ENCODE data around the gene PSG11. TPM values are rescaled to one million over a fixed set of nuclear protein-coding genes. Genes with fewer than 3 reads are reported as not detected.
"Not testable (repeated sequence)": the region's sequence is repeated elsewhere in the genome, so short reads cannot be mapped to it uniquely, and the experiment has no call there.

The PSG11 gene
- total and polyA plus RNA-seq, 9 of the 15 experiments (the other 6 are each of a cell fraction or from before 2014, with no cell fraction given), result not detected

- POLR2A ChIA-PET; H2AFZ ChIP-seq (ENCODE audit: low read depth, low read length); BruUV-seq (replicated peaks): not testable (repeated sequence)
Measured at GRCh38 chr19:43022098-43022497, 4.2 kb downstream of the PSG11 start.

GRCh38 chr19:43021629-43022028 lies 4.6 kb downstream of the PSG11 start:
- H3K27me3 ChIP-seq (ENCODE audit: control insufficient read depth in 2 of 2, insufficient read depth in 2 of 2, low read length in 2 of 2); H3K9ac ChIP-seq (ENCODE audit: insufficient read depth in 1 of 2, low read depth in 2 of 2, low read length in 2 of 2); FAIRE-seq; H3K36me3 ChIP-seq (ENCODE audit: control insufficient read depth, insufficient read depth, low read length); H3K9me1 ChIP-seq (ENCODE audit: control insufficient read depth, insufficient read depth, low read length); H4K20me1 ChIP-seq (replicated peaks; ENCODE audit: control insufficient read depth, insufficient read depth, low read length); H3K4me1 ChIP-seq (replicated peaks in 1 of 2; ENCODE audit: control insufficient read depth in 2 of 2, insufficient read depth in 2 of 2, low read length in 2 of 2); intact Hi-C loops (cut with micrococcal nuclease); H3K4me2 ChIP-seq (ENCODE audit: insufficient read depth, low read length); CTCF ChIA-PET (ENCODE audit: low intra/inter-chr PET ratio); H2AFZ ChIP-seq (ENCODE audit: low read depth, low read length); BruUV-seq (replicated peaks); H3K79me2 ChIP-seq (ENCODE audit: control insufficient read depth, insufficient read depth, low read length); H3K9me3 ChIP-seq (replicated peaks; ENCODE audit: control insufficient read depth, insufficient read depth, low read depth, low read length); in situ Hi-C loops (cut with MboI); H3K4me3 ChIP-seq; DNase-seq (ENCODE audit: extremely low read depth in 1 of 4, low spot score in 3 of 4); H3K27ac ChIP-seq (ENCODE audit: extremely low read depth, low read depth, low read length); ATAC-seq; POLR2A ChIA-PET: not testable (repeated sequence)
- WGBS (ENCODE audit: insufficient coverage, low coverage, missing lambda C conversion rate), result 0% methylated on average over 4 of the region's 4 CpGs

More at GRCh38 chr19:43022098-43022497, 4.2 kb downstream of the PSG11 start:
- H3K9me1 ChIP-seq (ENCODE audit: control insufficient read depth, insufficient read depth, low read length); H3K4me3 ChIP-seq; ATAC-seq; H3K9me3 ChIP-seq (replicated peaks; ENCODE audit: control insufficient read depth, insufficient read depth, low read depth, low read length); H3K36me3 ChIP-seq (ENCODE audit: control insufficient read depth, insufficient read depth, low read length); H3K9ac ChIP-seq (ENCODE audit: insufficient read depth in 1 of 2, low read depth in 2 of 2, low read length in 2 of 2); in situ Hi-C loops (cut with MboI); H3K4me2 ChIP-seq (ENCODE audit: insufficient read depth, low read length); CTCF ChIA-PET (ENCODE audit: low intra/inter-chr PET ratio); H3K79me2 ChIP-seq (ENCODE audit: control insufficient read depth, insufficient read depth, low read length); H3K27me3 ChIP-seq (ENCODE audit: control insufficient read depth in 2 of 2, insufficient read depth in 2 of 2, low read length in 2 of 2); H4K20me1 ChIP-seq (replicated peaks; ENCODE audit: control insufficient read depth, insufficient read depth, low read length); FAIRE-seq; DNase-seq (ENCODE audit: extremely low read depth in 1 of 4, low spot score in 3 of 4); H3K27ac ChIP-seq (ENCODE audit: extremely low read depth, low read depth, low read length); intact Hi-C loops (cut with micrococcal nuclease); H3K4me1 ChIP-seq (replicated peaks in 1 of 2; ENCODE audit: control insufficient read depth in 2 of 2, insufficient read depth in 2 of 2, low read length in 2 of 2): not testable (repeated sequence)
- 3% methylated on average over 4 of the region's 4 CpGs for WGBS (ENCODE audit: insufficient coverage, low coverage, missing lambda C conversion rate)

Data from K562 (cell line).